Renal pelvis (tissue), 12 donors: Measurements from ENCODE around the gene SIAH2. TPM values are rescaled to one million over a fixed set of nuclear protein-coding genes. Genes with fewer than 3 reads are reported as not detected.
"Not testable (repeated sequence)": the region's sequence is repeated elsewhere in the genome, so short reads cannot be mapped to it uniquely, and the experiment has no call there.

Source experiments
- DNase-seq: peaks from one replicate; pipeline ENCODE4 v3.0.0-alpha.2; 2013
- long read RNA-seq, 16 experiments: transcript quantifications; one replicate each; lab custom pipeline, GENCODE V29; 2026
- polyA plus RNA-seq, 3 donors: library from polyadenylated mRNA; unstranded; fragments of 120-200 nt; gene quantifications; one replicate each; pipeline ENCODE4 v1.2.1, GENCODE V29; 2013; ENCODE audit not compliant: insufficient read length in 3 of 3

SIAH2 gene, protein sequence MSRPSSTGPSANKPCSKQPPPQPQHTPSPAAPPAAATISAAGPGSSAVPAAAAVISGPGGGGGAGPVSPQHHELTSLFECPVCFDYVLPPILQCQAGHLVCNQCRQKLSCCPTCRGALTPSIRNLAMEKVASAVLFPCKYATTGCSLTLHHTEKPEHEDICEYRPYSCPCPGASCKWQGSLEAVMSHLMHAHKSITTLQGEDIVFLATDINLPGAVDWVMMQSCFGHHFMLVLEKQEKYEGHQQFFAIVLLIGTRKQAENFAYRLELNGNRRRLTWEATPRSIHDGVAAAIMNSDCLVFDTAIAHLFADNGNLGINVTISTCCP
- polyA plus RNA-seq, result 10 to 100 TPM; 16.4 to 18.4 (median 16.7) TPM
- long read RNA-seq, donor 1, transcript SIAH2-201 (2 exons, 2,517 nt), result major isoform, 14 of 14 reads
- long read RNA-seq, donor 1, partial matches to known transcripts, result 0 of 14 reads
- long read RNA-seq, donor 1, other reads (novel, unspliced or antisense), result 0 of 14 reads
- long read RNA-seq, donor 2, transcript SIAH2-201 (2 exons, 2,517 nt), result major isoform, 12 of 13 reads
- long read RNA-seq, donor 2, partial matches to known transcripts, result 0 of 13 reads
- long read RNA-seq, donor 2, other reads (novel, unspliced or antisense), result 0 of 13 reads
- long read RNA-seq, donor 3, transcript SIAH2-201 (2 exons, 2,517 nt), result major isoform, 7 of 7 reads
- long read RNA-seq, donor 3, partial matches to known transcripts, result 0 of 7 reads
- long read RNA-seq, donor 3, other reads (novel, unspliced or antisense), result 0 of 7 reads
- long read RNA-seq, donor 4, transcript SIAH2-201 (2 exons, 2,517 nt), result major isoform, 10 of 10 reads
- long read RNA-seq, donor 4, partial matches to known transcripts, result 0 of 10 reads
- long read RNA-seq, donor 4, other reads (novel, unspliced or antisense), result 0 of 10 reads
- long read RNA-seq, donor 5, transcript SIAH2-201 (2 exons, 2,517 nt), result major isoform, 6 of 6 reads
- long read RNA-seq, donor 5, partial matches to known transcripts, result 0 of 6 reads
- long read RNA-seq, donor 5, other reads (novel, unspliced or antisense), result 0 of 6 reads
- long read RNA-seq, donor 6, transcript SIAH2-201 (2 exons, 2,517 nt), result major isoform, 8 of 8 reads
- long read RNA-seq, donor 6, partial matches to known transcripts, result 0 of 8 reads
- long read RNA-seq, donor 6, other reads (novel, unspliced or antisense), result 0 of 8 reads
- long read RNA-seq, donor 7, transcript SIAH2-201 (2 exons, 2,517 nt), result major isoform, 18 of 19 reads
- long read RNA-seq, donor 7, partial matches to known transcripts, result 0 of 19 reads
- long read RNA-seq, donor 7, other reads (novel, unspliced or antisense), result 0 of 19 reads
- long read RNA-seq, donor 8, transcript SIAH2-201 (2 exons, 2,517 nt), result major isoform, 6 of 6 reads
- long read RNA-seq, donor 8, partial matches to known transcripts, result 0 of 6 reads
- long read RNA-seq, donor 8, other reads (novel, unspliced or antisense), result 0 of 6 reads
- long read RNA-seq, donor 9, transcript SIAH2-201 (2 exons, 2,517 nt), result major isoform, 11 of 11 reads
- long read RNA-seq, donor 9, partial matches to known transcripts, result 0 of 11 reads
- long read RNA-seq, donor 9, other reads (novel, unspliced or antisense), result 0 of 11 reads
- long read RNA-seq, donor 10, transcript SIAH2-201 (2 exons, 2,517 nt), result major isoform, 11 of 11 reads
- long read RNA-seq, donor 10, partial matches to known transcripts, result 0 of 11 reads
- long read RNA-seq, donor 10, other reads (novel, unspliced or antisense), result 0 of 11 reads
- long read RNA-seq, donor 11, transcript SIAH2-201 (2 exons, 2,517 nt), result major isoform, 5 of 5 reads
- long read RNA-seq, donor 11, partial matches to known transcripts, result 0 of 5 reads
- long read RNA-seq, donor 11, other reads (novel, unspliced or antisense), result 0 of 5 reads
- long read RNA-seq, donor 12, transcript SIAH2-201 (2 exons, 2,517 nt), result major isoform, 11 of 11 reads
- long read RNA-seq, donor 12, partial matches to known transcripts, result 0 of 11 reads
- long read RNA-seq, donor 12, other reads (novel, unspliced or antisense), result 0 of 11 reads
- long read RNA-seq, donor 13, transcript SIAH2-201 (2 exons, 2,517 nt), result major isoform, 10 of 10 reads
- long read RNA-seq, donor 13, partial matches to known transcripts, result 0 of 10 reads
- long read RNA-seq, donor 13, other reads (novel, unspliced or antisense), result 0 of 10 reads
- long read RNA-seq, donor 14, result 0 reads
- long read RNA-seq, donor 15, transcript SIAH2-201 (2 exons, 2,517 nt), result major isoform, 20 of 20 reads
- long read RNA-seq, donor 15, partial matches to known transcripts, result 0 of 20 reads
- long read RNA-seq, donor 15, other reads (novel, unspliced or antisense), result 0 of 20 reads
- long read RNA-seq, donor 16, transcript SIAH2-201 (2 exons, 2,517 nt), result major isoform, 14 of 14 reads
- long read RNA-seq, donor 16, partial matches to known transcripts, result 0 of 14 reads
- long read RNA-seq, donor 16, other reads (novel, unspliced or antisense), result 0 of 14 reads

DNA sequence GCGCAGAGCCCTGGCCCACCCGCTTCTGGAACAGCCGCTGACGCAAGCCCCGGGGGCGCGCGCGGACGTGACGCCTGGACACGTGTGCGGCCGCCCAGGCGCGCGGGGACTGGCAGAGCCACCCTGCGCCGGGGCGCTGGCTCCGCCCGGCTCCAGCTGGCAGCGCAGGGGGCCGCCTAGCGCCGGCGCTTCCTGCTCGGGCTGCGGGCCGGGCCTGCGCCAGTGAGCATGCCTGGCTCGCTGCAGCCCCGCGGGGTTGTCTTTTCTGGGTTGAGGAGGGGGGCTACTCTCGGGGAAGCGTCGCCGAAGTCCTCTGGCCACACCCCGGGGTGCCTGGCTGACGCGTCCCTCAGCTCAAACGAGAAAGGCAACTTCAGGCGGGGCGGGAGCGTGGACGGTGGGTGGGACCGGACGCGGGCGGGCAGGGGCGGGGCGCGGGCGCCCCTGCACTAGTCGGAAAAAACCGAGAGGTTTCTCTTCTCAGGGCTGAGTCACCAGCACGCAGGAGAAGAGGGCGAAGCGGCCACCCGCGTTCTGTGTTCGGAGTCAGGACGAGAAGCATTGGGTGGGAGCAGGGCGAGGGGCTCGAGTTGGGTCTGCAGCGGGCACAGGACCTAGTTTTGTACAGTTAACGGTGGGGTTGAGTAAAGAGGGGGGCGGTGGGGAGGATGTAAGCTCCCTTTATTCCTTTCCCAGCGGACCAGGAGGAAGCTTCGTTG, at the start of gene SIAH2:
SIAH2 (minus strand) TSS at position 48 of the 719 bp plus-strand sequence. CDS start 320 bp downstream, outside the sequence.
- peak; percentile 92 for DNase-seq

DNA sequence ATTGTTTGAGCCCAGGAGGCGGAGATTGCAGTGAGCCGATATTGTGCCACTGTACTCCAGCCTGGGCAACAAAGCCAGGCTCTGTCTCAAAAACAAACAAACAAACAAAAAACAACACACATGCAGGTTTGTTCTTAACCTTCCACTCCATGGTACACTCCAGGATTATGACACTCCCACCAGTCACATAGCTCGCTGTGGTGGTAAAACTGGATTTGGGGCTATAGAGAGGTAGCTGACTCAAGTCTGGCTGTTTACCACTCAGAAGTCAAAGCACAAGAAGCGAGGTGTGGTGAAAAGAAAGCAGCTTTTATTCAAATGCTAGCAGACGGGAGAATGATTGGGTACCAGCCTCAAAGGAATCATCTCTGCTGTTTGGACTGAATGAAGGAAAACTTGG, 49.0 kb upstream of the SIAH2 start:
- no peak for DNase-seq

DNA sequence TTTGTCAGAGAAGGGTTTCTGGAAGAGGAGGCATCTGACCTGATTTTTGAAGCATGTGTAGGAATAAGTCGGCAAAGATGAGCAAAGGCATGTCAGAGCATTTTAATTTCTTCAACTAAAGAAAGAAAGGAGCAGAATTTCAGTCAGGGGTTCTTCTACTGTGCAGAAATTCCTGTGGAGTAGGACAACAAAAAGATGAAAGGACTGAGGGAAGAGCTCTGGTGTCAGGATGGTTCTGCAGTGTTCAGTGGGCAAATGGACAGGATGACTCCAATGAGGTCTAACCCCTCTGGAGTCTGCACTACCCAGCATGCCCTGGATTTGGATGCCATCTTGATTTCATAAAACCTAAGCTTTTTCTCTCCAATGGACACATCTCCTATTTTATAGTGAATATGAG, 47.7 kb upstream of the SIAH2 start:
- no peak for DNase-seq

DNA sequence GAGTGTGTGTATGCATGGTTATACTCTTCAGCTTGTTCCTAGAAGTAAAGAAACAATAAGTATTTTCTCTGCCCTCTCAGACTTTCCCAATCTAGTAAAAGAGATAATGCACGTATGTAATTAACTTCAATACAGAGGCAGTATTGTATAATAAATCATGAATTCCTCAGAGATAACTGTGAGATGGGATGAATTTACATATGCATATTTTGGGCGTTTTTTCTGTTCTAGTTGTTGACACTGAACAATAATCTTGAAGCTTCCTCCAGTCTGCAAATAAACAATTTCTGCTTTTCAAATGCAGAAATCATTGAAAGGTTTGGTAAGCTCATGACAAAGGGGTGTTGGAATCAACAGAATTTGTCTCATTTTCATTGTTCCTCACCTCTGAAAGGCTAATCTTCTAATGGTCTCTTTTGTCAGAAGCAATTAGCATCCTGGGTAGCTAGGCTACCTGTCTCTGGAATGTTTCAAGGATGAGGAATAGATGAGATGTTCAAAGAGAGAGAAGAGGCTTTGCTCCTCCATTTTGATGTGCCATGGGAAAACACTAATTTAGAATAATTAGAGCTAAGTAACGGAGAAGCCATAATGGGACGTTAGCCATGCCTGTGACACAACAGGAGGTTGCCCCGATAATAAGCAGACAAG, 43.3 kb upstream of the SIAH2 start:
- no peak for DNase-seq

DNA sequence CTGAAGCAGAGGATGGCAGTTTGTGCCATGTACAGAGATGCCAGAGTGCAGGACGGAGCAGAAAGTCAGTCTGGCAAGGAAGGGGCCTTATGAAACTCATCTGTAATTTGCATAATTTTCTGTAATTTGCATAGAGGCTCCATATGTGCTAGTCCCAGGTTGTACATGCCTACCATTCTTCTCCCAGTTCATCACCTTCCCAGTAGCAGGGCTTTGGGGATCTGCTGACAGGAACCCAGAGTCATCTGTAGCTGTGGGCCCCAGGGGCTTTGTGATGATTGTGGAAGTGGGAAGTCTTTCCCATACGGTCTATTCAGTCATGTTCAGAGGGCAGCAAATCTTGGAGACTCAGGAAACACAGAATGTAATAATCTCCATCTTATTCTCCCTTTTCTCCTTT, 42.4 kb upstream of the SIAH2 start:
- no peak for DNase-seq

DNA sequence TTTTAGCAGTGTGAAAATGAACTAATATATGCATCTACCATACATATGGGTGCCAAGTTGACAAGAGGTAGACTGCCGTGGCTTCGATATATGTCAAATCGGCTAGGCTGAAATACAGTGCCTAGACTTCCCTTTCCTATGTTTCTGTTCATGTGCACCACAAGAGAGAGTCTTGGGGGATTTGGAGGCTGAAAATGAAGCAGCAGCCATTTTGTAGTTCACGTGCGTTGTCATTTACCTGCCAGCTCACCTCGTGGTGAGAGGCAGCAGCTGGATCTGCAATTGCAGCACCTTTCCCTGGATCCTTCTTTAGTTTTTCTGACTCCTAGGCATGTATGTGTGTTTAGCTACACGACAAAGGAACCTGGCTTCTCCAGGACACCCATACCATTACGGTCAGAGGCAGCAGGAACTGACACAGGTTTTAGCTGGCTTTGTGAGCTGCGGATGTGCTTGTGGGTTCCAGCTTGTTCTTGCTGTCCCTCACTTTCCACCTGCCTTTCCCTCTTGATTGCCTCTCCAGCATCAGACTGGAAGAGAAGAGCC, 40.5 kb upstream of the SIAH2 start:
- no peak for DNase-seq

DNA sequence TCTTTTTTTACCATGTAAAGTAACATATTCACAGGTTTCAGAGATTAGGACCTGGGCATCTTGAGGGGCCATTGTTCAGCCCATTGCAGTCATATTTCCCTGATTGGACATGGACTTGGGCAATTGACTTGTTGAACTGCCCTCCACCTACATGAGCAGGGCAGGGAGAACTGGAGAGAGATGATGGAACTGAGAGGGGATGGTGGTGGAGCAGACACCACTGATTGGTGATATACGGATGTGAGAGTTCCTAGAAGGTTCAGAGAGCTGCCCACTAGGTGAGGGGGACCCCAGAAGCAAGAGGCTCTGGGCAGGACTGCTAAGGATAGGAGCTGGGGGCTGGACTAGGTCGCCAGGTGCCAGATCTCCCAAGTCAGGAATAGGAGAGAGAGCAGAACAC, 37.8 kb upstream of the SIAH2 start:
- no peak for DNase-seq

DNA sequence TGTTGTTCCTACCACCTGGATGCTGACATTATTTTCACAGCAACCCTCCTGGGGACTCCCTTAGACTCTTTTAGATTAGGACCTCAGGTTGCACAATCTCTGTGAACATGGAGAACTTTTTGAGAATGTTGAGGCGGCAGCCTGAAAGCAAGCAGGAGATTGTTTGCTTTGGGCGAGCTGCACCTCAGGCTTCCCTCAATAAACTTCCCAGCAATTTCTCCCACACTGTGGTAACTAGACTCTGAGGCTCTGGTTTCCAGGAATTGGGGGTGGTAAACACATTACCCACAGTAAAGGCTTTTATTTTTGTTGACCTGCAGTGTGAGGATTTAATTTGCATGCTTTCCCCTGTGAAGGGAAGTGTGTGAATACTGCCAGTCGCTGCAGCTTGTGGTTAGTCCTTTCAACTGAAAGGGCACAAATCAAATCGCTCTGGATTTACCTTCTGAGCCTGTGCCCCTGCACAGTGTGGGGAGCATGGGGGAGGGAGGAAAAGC, 35.2 kb upstream of the SIAH2 start:
- peak; percentile 45 for DNase-seq

DNA sequence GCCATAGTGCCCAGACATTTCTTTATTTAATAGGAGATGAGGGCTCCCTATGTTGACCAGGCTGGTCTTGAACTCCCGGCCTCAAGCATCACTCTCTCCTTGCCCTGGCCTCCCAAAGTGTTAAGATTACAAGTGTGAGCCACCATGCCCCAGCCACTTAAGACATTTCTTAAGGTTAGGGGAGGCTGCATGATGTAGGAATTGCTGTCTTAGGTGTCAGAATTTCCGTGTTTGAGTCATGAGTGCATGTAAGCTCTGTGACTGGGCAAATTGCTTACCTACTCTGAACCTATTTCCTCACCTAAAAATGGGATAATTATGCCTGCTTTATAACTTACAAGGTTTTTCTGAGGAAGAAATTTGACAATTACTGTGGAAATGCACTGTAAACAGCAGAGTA, 34.2 kb upstream of the SIAH2 start:
- DNase-seq, result no peak

DNA sequence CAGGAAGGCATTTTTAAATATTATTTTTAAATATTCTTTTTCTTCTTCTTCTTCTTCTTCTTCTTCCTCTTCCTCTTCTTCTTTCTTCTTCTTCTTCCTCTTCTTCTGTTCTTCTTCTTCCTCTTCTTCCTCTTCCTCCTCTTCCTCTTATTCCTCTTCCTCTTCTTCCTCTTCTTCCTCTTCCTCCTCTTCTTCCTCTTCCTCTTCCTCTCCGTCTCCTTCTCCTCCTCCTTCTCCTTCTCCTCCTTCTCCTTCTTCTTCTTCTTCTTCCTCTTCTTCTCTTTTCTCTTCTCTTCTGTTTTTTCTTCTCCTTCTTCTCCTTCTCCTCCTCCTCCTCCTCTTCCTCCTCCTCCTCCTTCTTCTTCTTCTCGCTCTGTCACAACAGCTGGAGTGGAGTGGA, 33.6 kb upstream of the SIAH2 start:
- DNase-seq, result not testable (repeated sequence)

DNA sequence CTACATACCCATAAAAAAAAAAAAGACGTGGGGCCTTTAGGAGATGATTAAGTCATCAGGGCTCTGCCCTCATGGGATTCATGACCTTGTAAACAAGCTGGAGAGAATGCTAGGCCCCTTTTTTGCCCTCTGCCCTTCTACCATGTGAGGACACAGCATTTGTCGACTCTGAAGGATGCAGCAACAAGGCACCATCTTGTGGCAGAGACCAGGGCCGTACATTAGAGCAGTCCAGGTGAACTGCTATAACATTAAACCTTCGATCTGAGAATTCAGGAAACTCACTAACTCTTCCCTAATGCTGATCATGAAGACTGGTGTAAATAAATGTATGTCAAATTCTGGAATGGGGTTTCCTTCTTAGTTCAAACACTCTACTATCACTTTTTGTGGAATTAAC, 30.7 kb upstream of the SIAH2 start:
- no peak for DNase-seq

DNA sequence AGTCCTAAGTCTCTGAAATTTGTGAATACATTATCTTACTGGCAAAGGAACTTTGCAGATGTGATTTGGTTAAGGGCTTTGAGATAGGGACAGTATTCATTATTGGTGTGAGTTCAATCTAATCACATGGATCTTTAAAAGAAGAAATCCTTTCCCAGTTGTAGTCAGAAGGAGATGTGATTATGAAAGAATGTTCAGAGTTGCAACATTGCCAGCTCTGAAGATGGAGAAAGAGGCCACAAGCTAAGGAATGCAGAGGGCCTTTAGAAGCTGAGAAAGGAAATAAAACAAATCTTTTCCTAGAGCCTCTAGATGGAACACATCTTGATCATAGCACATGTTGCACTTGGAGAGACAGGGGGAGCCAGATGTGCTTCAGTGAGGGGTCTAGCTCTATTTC, 27.7 kb upstream of the SIAH2 start:
- no peak for DNase-seq

DNA sequence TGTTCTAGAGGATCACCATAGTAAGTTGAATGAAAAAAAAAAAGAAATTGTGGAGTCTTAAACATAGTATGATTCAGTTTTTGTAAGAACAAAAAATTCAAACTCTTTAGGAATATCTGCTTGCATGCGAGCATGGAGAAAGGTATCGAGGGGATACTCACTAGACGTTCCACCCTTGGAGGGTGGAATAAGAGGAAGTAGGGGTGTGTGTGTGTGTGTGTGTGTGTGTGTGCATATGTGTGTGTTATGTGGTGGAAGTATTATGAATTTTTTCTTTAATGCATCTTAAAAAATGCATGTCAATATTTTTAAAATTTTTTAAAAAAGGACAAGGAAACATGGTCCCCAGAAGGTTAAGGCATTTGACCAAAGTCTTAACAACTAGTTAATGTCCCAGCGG, 26.5 kb upstream of the SIAH2 start:
- no peak for DNase-seq

DNA sequence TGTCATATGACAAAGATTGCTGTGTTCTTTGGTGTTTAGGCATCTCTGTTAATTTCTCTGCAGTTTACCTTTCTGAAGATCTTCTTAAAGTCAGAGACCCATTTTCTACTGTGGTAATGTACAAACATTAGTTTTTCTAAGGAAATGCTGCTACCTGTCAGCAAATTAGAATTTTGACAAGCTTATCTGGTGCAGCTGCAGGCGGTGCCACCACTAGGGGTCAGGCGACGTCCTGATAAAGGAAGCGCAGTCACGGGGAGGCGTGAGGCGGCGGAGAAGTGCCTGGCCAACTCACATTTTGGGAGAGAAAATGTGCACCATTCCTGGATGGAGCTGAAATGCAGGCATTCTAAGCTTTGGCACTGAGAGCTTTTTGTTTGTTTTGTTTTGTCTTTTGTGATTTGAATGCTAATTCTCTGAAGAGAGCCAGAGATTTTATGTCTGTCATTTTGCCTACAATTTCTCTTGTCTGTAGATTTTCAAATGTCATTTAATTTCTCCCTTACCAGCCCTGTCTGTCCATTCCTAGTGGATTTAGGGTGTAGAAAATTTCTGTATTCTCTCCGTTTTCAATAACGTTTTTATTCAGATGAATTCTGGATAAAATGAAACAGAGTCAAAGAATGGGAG, 24.9 kb upstream of the SIAH2 start:
- DNase-seq, result peak; percentile 64

DNA sequence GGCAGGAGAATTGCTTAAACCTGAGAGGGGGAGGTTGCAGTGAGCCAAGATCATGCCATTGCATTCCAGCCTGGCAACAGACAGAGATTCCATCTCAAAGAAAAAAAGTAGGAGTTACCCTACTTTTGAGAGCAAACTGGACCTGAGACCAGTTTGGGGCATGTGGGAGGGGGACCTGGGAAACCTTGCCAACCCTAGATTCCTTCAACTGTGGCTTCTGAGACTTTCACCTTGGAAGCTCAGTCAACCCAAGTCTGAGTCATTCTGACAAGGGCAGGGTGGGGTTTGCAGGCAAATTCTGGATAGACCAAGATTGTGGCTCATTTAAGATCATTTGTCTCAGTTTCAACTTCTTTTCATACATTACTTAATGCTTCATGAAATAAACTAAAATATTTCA, 23.8 kb upstream of the SIAH2 start:
- DNase-seq, result no peak

DNA sequence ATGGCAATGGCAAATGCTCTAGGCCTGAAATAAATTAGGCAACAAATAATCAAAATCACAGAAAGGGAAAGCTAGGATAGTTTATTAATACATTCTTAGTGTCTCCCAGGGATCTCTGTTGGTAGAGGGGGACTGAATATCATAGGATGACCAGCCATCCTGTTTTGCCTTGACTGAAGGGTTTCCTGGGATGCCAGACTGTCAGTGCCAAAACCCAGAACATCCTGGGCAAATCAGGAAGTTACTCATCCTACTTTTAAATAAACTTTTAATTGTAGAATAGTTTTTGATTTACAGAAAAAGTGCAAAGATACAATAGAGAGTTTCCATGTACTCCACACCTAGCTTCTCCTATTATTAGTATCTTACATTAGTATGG, 21.8 kb upstream of the SIAH2 start:
- no peak for DNase-seq
